ENCODE data around the gene MYO1G. TPM values are rescaled to one million over a fixed set of nuclear protein-coding genes. Genes with fewer than 3 reads are reported as not detected.

The MYO1G gene
- total and polyA plus RNA-seq, 10 of the 15 experiments (the other 5 are each of a cell fraction or from before 2014, with no cell fraction given): 1.8 to 232 (median 134) TPM

DNA sequence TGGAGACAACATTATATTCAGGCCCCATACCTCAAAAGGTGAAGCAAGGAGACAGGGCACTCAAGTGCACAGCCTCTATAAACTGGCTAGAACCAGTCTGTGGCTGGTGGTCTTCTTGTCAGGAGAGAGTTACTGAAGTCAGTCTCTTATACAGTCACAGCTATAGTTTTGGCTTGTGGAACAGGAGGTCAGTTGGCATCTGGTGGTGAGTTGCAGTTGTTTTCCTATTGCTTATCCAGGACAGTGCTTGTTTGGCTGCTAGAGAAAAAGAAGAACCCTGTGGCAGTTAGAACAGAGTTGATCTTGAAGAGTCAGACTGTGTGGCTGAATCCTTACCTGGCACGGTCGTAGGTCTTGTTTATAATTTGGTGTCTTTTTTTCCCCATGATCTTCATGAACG, 38.4 kb upstream of the MYO1G start (continued):
- TF ChIP-seq, protein P1, sequence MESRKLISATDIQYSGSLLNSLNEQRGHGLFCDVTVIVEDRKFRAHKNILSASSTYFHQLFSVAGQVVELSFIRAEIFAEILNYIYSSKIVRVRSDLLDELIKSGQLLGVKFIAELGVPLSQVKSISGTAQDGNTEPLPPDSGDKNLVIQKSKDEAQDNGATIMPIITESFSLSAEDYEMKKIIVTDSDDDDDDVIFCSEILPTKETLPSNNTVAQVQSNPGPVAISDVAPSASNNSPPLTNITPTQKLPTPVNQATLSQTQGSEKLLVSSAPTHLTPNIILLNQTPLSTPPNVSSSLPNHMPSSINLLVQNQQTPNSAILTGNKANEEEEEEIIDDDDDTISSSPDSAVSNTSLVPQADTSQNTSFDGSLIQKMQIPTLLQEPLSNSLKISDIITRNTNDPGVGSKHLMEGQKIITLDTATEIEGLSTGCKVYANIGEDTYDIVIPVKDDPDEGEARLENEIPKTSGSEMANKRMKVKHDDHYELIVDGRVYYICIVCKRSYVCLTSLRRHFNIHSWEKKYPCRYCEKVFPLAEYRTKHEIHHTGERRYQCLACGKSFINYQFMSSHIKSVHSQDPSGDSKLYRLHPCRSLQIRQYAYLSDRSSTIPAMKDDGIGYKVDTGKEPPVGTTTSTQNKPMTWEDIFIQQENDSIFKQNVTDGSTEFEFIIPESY (IDR thresholded peaks at IDR 0.05): no peak
- TF ChIP-seq, protein P2, sequence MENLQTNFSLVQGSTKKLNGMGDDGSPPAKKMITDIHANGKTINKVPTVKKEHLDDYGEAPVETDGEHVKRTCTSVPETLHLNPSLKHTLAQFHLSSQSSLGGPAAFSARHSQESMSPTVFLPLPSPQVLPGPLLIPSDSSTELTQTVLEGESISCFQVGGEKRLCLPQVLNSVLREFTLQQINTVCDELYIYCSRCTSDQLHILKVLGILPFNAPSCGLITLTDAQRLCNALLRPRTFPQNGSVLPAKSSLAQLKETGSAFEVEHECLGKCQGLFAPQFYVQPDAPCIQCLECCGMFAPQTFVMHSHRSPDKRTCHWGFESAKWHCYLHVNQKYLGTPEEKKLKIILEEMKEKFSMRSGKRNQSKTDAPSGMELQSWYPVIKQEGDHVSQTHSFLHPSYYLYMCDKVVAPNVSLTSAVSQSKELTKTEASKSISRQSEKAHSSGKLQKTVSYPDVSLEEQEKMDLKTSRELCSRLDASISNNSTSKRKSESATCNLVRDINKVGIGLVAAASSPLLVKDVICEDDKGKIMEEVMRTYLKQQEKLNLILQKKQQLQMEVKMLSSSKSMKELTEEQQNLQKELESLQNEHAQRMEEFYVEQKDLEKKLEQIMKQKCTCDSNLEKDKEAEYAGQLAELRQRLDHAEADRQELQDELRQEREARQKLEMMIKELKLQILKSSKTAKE (IDR thresholded peaks at IDR 0.05; ENCODE audit: low read depth, poor library complexity, severe bottlenecking): no peak
- TF ChIP-seq ZSCAN29 (IDR thresholded peaks at IDR 0.05): no peak
- TF ChIP-seq SMAD1 (IDR thresholded peaks at IDR 0.05; ENCODE audit: low read depth, partially characterized antibody): no peak
- TF ChIP-seq CEBPB (IDR thresholded peaks at IDR 0.05; ENCODE audit: borderline replicate concordance in 1 of 2, low read depth in 2 of 2, low read length in 2 of 2): no peak
- TF ChIP-seq, protein P3, sequence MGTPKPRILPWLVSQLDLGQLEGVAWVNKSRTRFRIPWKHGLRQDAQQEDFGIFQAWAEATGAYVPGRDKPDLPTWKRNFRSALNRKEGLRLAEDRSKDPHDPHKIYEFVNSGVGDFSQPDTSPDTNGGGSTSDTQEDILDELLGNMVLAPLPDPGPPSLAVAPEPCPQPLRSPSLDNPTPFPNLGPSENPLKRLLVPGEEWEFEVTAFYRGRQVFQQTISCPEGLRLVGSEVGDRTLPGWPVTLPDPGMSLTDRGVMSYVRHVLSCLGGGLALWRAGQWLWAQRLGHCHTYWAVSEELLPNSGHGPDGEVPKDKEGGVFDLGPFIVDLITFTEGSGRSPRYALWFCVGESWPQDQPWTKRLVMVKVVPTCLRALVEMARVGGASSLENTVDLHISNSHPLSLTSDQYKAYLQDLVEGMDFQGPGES (IDR thresholded peaks at IDR 0.05): no peak
- TF ChIP-seq, protein P4, sequence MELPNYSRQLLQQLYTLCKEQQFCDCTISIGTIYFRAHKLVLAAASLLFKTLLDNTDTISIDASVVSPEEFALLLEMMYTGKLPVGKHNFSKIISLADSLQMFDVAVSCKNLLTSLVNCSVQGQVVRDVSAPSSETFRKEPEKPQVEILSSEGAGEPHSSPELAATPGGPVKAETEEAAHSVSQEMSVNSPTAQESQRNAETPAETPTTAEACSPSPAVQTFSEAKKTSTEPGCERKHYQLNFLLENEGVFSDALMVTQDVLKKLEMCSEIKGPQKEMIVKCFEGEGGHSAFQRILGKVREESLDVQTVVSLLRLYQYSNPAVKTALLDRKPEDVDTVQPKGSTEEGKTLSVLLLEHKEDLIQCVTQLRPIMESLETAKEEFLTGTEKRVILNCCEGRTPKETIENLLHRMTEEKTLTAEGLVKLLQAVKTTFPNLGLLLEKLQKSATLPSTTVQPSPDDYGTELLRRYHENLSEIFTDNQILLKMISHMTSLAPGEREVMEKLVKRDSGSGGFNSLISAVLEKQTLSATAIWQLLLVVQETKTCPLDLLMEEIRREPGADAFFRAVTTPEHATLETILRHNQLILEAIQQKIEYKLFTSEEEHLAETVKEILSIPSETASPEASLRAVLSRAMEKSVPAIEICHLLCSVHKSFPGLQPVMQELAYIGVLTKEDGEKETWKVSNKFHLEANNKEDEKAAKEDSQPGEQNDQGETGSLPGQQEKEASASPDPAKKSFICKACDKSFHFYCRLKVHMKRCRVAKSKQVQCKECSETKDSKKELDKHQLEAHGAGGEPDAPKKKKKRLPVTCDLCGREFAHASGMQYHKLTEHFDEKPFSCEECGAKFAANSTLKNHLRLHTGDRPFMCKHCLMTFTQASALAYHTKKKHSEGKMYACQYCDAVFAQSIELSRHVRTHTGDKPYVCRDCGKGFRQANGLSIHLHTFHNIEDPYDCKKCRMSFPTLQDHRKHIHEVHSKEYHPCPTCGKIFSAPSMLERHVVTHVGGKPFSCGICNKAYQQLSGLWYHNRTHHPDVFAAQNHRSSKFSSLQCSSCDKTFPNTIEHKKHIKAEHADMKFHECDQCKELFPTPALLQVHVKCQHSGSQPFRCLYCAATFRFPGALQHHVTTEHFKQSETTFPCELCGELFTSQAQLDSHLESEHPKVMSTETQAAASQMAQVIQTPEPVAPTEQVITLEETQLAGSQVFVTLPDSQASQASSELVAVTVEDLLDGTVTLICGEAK (IDR thresholded peaks at IDR 0.05; ENCODE audit: borderline replicate concordance): no peak

Measured in GM12878 (cell line).